Vagina (tissue), 2 donors: ENCODE data around the gene SNORC. TPM values are rescaled to one million over a fixed set of nuclear protein-coding genes. Genes with fewer than 3 reads are reported as not detected.

Experiments used
- DNase-seq, 2 donors: peaks; one replicate each; pipeline ENCODE4 v3.0.0-alpha.2; 2017; ENCODE audit errors: extremely low spot score in 2 of 2
- H3K27ac ChIP-seq: fragments of 200-600 bp; sonication (generic); one replicate; pipeline ENCODE4 v1.5.1; 2019
- H3K27me3 ChIP-seq: fragments of 200-600 bp; sonication (generic); one replicate; pipeline ENCODE4 v1.5.1; 2019
- H3K36me3 ChIP-seq, 2 donors: fragments of 200-600 bp; sonication (generic); one replicate each; pipeline ENCODE4 v1.5.1; 2017 to 2019
- H3K4me1 ChIP-seq: fragments of 200-600 bp; sonication (generic); one replicate; pipeline ENCODE4 v1.5.1; 2019
- H3K4me3 ChIP-seq, 2 donors: fragments of 200-600 bp; sonication (generic); 1 replicate in 1 of 2; 2 replicates in 1 of 2; pipeline ENCODE4 v1.5.1; 2016 to 2019
- H3K9me3 ChIP-seq: fragments of 200-600 bp; sonication (generic); one replicate; pipeline ENCODE4 v1.5.1; 2019
- POLR2A ChIP-seq, 2 donors: fragments of 450-650 bp; IDR thresholded peaks; one replicate each; pipeline ENCODE4 v1.6.1; 2017; ENCODE audit warnings: antibody characterized with exemption in 2 of 2, mild to moderate bottlenecking in 2 of 2, moderate library complexity in 2 of 2
- POLR2AphosphoS5 ChIP-seq, 2 donors: sonication (generic); formaldehyde crosslinking; IDR thresholded peaks; one replicate each; pipeline ENCODE4 v1.9.0; 2017; ENCODE audit warnings: antibody characterized with exemption in 2 of 2, mild to moderate bottlenecking in 2 of 2, low read depth in 1 of 2; ENCODE audit not compliant: insufficient read depth in 1 of 2
- intact Hi-C: fragments of 100-400 bp; cut with DNase I; formaldehyde crosslinking; loops from one replicate; pipeline ENCODE4 v1.15.1; 2023
- total RNA-seq: library from RNA; depleted of rRNA; stranded (reverse); fragments of >200 nt; gene quantifications from one replicate; pipeline ENCODE4 v1.2.3, GENCODE V29; 2016
- TF ChIP-seq, protein P1 (sequence below), 3 experiments: fragments of 450-650 bp in 2 of 3; fragments of 200-600 bp in 1 of 3; sonication (generic) in 1 of 3; IDR thresholded peaks; one replicate each; pipeline ENCODE4 v1.5.1; 2017 to 2019; ENCODE audit warnings: antibody characterized with exemption in 3 of 3, mild to moderate bottlenecking in 2 of 3, moderate library complexity in 2 of 3

SNORC gene
- total RNA-seq, 1 donor from 2014 or later = not detected

DNA sequence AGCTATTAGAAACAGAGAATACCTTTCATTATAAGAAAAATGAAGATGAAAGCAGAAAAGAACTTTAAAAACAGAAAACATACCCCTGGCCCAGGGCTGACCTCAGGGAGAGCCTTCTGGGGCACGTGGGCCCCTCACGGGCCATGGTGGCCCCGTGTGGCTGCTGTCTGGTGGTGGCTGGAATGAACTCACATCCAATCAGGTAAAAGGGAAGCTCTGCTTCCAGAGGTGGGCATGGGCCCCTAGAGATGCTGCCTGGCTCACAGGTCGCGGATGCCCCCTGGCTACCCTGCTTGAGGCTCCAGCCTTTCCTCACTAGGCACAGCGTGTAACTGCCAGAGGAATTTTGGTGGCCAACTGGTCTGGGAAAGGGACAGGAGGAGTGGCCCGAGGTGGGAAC lies 16.6 kb downstream of the SNORC start:
- Histone ChIP-seq H3K4me1 (peaks cover 7% of the 10 kb centered on the region), H3K36me3 (no peaks in the 10 kb centered on the region), H3K4me3 (no peak overlapping the region), H3K27me3 (no peaks in the 10 kb centered on the region), H3K9me3 (no peaks in the 10 kb centered on the region), H3K27ac (no peak overlapping the region)
- DNase-seq = no peak
- intact Hi-C loops = no loop called here
- no peak for TF ChIP-seq POLR2AphosphoS5 (IDR thresholded peaks at IDR 0.05; ENCODE audit: insufficient read depth in 1 of 2, low read depth in 1 of 2)
- TF ChIP-seq, protein P1, sequence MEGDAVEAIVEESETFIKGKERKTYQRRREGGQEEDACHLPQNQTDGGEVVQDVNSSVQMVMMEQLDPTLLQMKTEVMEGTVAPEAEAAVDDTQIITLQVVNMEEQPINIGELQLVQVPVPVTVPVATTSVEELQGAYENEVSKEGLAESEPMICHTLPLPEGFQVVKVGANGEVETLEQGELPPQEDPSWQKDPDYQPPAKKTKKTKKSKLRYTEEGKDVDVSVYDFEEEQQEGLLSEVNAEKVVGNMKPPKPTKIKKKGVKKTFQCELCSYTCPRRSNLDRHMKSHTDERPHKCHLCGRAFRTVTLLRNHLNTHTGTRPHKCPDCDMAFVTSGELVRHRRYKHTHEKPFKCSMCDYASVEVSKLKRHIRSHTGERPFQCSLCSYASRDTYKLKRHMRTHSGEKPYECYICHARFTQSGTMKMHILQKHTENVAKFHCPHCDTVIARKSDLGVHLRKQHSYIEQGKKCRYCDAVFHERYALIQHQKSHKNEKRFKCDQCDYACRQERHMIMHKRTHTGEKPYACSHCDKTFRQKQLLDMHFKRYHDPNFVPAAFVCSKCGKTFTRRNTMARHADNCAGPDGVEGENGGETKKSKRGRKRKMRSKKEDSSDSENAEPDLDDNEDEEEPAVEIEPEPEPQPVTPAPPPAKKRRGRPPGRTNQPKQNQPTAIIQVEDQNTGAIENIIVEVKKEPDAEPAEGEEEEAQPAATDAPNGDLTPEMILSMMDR (IDR thresholded peaks at IDR 0.05) = no peak
- TF ChIP-seq POLR2A (IDR thresholded peaks at IDR 0.05) = no peak

DNA sequence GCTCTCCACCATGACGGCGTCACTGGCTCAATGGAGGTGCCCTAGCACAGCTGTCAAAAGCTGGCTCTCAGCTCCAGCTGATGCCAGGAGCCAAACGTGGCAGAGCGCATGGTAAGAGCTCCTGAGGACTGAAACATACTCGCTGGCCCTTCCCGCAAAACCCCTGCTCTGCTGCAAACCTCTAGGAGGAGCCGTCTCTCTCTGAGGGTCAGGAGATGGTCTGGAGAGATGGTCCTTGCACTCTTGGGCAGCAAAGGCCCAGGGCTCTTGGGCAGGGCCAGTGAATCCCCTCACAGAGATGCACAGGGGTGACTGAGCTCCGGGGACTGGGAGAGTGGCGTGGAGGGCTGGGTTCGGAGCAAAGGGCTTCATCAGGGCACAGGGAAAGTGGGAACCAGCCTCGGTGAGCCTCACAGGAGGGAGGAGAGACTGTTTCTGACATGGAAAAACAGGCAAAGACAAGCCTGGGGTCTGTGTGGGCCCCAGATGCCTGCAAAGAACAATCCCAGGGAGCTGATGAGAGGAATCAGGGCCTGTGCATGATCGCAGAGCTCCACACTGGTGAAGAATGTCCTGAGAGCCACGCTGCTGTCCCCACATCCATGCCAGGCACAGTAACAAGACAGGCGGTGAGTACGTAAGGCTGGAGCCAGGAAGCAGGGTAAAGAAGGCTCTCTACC lies 17.2 kb downstream of the SNORC start:
- no peak overlapping the region for H3K4me3 ChIP-seq
- H3K27me3 ChIP-seq = no peaks in the 10 kb centered on the region
- H3K36me3 ChIP-seq = no peaks in the 10 kb centered on the region
- H3K27ac ChIP-seq = no peak overlapping the region
- no peaks in the 10 kb centered on the region for H3K9me3 ChIP-seq
- no peak for TF ChIP-seq POLR2AphosphoS5 (IDR thresholded peaks at IDR 0.05; ENCODE audit: insufficient read depth in 1 of 2, low read depth in 1 of 2)
- no peak for TF ChIP-seq POLR2A (IDR thresholded peaks at IDR 0.05)
- TF ChIP-seq, protein P1 (IDR thresholded peaks at IDR 0.05) = no peak
- no peak for DNase-seq
- peaks cover 7% of the 10 kb centered on the region for H3K4me1 ChIP-seq
- intact Hi-C loops = no loop called here

DNA sequence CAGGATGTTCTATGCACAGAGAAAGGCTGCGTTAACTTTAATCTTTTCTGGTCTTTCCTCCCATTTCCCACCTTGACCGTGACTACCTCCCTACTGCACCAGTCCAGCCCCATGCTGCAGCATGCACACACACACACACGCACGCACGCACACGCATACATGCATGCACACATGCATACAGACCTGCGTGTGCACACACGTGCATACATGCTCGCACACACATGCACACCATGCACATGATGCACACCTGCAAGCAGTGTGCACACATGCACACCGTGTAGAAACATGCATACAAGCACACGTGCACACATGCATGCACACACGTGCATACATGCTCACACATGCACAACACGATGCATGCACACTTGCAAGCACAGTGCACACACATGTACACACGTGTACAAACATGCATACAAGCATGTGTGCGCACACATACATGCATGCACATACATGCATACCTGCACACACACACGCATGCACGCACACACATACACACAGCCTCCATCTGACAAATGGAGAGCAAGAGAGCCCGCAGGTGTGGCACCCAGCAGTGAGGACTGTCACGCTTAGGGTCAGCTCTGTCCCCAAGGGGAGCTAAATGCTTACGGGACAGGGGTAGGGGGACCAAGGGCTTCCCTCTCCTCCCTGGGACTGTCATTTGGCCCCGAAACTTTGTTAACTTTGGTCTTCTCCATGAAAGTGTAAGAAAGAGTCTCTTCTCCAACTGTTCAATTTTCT lies 18.2 kb downstream of the SNORC start:
- TF ChIP-seq, protein P1 (IDR thresholded peaks at IDR 0.05) = no peak
- TF ChIP-seq POLR2A (IDR thresholded peaks at IDR 0.05) (no peak), POLR2AphosphoS5 (IDR thresholded peaks at IDR 0.05; ENCODE audit: insufficient read depth in 1 of 2, low read depth in 1 of 2) (no peak)
- no peak for DNase-seq
- Histone ChIP-seq H3K4me3 (no peak overlapping the region), H3K27ac (no peak overlapping the region), H3K36me3 (no peaks in the 10 kb centered on the region), H3K9me3 (no peaks in the 10 kb centered on the region), H3K27me3 (no peaks in the 10 kb centered on the region), H3K4me1 (peaks cover 7% of the 10 kb centered on the region)
- intact Hi-C loops = no loop called here

DNA sequence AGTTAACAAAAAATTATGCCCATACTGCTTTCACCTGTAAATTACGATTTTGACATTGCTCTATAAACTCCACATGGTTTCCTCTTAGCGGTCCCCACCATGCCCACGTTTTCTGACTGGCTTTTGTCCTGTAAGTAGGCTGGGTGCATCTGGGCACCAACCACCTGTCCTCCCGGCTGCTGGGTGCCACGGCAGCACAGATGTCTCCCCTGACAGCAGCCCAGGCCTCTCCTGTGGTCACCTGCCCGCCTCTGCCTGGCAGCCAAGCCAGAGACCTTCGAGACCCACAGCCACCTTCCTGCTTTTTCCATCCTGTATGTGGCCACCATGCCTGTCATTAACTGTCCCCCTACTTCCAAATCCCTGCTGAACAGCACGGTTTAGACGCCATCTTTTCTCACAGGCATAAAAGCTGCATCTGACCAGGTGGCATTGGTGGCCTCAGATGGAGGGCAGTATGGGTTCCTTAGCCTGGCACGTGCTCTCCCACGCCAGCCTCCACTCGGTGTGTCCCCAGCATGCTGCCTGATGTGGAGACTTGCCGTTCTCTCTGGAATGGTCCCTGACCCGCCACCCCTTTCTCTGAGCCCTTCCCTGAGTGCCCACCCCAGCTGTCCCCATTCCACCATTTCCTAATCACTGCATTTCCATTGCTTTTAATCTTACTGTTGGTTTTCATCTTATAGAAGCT lies 18.9 kb downstream of the SNORC start:
- Histone ChIP-seq H3K9me3 (no peaks in the 10 kb centered on the region), H3K36me3 (no peaks in the 10 kb centered on the region), H3K27ac (no peak overlapping the region), H3K27me3 (no peaks in the 10 kb centered on the region), H3K4me1 (peaks cover 7% of the 10 kb centered on the region), H3K4me3 (no peak overlapping the region)
- TF ChIP-seq POLR2AphosphoS5 (IDR thresholded peaks at IDR 0.05; ENCODE audit: insufficient read depth in 1 of 2, low read depth in 1 of 2) (no peak), POLR2A (IDR thresholded peaks at IDR 0.05) (no peak)
- TF ChIP-seq, protein P1 (IDR thresholded peaks at IDR 0.05) = no peak
- intact Hi-C loops = no loop called here
- no peak for DNase-seq
